ENCODE data around the gene CIRBP. TPM values are rescaled to one million over a fixed set of nuclear protein-coding genes. Genes with fewer than 3 reads are reported as not detected.

The CIRBP gene
- total and polyA plus RNA-seq, 4 donors, result 41.1 to 135 (median 96.9) TPM

GRCh38 chr19:1248786-1249297 lies 20.3 kb upstream of the CIRBP start:
- TF ChIP-seq CTCF (IDR thresholded peaks at IDR 0.05; ENCODE audit: low read depth, low read length, missing input control), result peak; percentile 75
- TF ChIP-seq, protein P1, sequence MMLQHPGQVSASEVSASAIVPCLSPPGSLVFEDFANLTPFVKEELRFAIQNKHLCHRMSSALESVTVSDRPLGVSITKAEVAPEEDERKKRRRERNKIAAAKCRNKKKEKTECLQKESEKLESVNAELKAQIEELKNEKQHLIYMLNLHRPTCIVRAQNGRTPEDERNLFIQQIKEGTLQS (IDR thresholded peaks at IDR 0.05), result no peak
- no peak for TF ChIP-seq RAD21 (IDR thresholded peaks at IDR 0.05)
- no peak for TF ChIP-seq JUND (IDR thresholded peaks at IDR 0.05)
- TF ChIP-seq HNF4A (conservative IDR thresholded peaks at IDR 0.05), result no peak
- TF ChIP-seq ZBTB33 (IDR thresholded peaks at IDR 0.05), result no peak
- TF ChIP-seq TAF1 (conservative IDR thresholded peaks at IDR 0.05), result peak; percentile 7
- TF ChIP-seq RXRA (IDR thresholded peaks at IDR 0.05), result no peak
- WGBS, result under 1% methylated on average over 74 of the region's 74 CpGs
- peak; percentile 79 for DNase-seq (ENCODE audit: low spot score)
- H3K9me3 ChIP-seq (ENCODE audit: control insufficient read depth in 4 of 4, low read length in 3 of 4), result no peaks in the 10 kb centered on the region
- H3K9ac ChIP-seq (ENCODE audit: low read depth in 1 of 2, low read length in 2 of 2), result peak overlapping the region; percentile 10 to 27
- H3K36me3 ChIP-seq (ENCODE audit: control insufficient read depth in 4 of 4, insufficient read depth in 3 of 4, low read depth in 1 of 4, low read length in 3 of 4), result peaks cover 0 to 4% (median 0%) of the 10 kb centered on the region in 4 donors
- peak overlapping the region; percentile 47 to 75 (median 62) for H3K4me3 ChIP-seq (ENCODE audit: low read depth in 1 of 3, low read length in 3 of 3)
- peak overlapping the region; percentile 97 to 99 for H3K27ac ChIP-seq (ENCODE audit: low read depth in 1 of 2, low read length in 2 of 2)
- H3K27me3 ChIP-seq (ENCODE audit: control insufficient read depth in 4 of 4, insufficient read depth in 4 of 4, low read length in 3 of 4), result no peaks in the 10 kb centered on the region
- H3K4me1 ChIP-seq (ENCODE audit: control insufficient read depth in 4 of 4, insufficient read depth in 4 of 4, low read length in 3 of 4), result peaks cover 24 to 66% (median 43%) of the 10 kb centered on the region in 4 donors

GRCh38 chr19:1249298-1249989 lies 19.7 kb upstream of the CIRBP start:
- no peak for TF ChIP-seq RXRA (IDR thresholded peaks at IDR 0.05)
- TF ChIP-seq HNF4A (conservative IDR thresholded peaks at IDR 0.05), result peak in 1 of 2 donors; percentile 5
- no peak for TF ChIP-seq YY1 (IDR thresholded peaks at IDR 0.05)
- no peak for TF ChIP-seq NR2F2 (IDR thresholded peaks at IDR 0.05)
- TF ChIP-seq HNF4G (IDR thresholded peaks at IDR 0.05), result no peak
- TF ChIP-seq FOXA2 (IDR thresholded peaks at IDR 0.05), result no peak
- peak in 1 of 2 donors; percentile 11 for TF ChIP-seq RAD21 (IDR thresholded peaks at IDR 0.05)
- TF ChIP-seq CTCF (IDR thresholded peaks at IDR 0.05; ENCODE audit: low read depth, low read length, missing input control), result no peak
- TF ChIP-seq FOXA1 (IDR thresholded peaks at IDR 0.05), result no peak
- TF ChIP-seq, protein P2, sequence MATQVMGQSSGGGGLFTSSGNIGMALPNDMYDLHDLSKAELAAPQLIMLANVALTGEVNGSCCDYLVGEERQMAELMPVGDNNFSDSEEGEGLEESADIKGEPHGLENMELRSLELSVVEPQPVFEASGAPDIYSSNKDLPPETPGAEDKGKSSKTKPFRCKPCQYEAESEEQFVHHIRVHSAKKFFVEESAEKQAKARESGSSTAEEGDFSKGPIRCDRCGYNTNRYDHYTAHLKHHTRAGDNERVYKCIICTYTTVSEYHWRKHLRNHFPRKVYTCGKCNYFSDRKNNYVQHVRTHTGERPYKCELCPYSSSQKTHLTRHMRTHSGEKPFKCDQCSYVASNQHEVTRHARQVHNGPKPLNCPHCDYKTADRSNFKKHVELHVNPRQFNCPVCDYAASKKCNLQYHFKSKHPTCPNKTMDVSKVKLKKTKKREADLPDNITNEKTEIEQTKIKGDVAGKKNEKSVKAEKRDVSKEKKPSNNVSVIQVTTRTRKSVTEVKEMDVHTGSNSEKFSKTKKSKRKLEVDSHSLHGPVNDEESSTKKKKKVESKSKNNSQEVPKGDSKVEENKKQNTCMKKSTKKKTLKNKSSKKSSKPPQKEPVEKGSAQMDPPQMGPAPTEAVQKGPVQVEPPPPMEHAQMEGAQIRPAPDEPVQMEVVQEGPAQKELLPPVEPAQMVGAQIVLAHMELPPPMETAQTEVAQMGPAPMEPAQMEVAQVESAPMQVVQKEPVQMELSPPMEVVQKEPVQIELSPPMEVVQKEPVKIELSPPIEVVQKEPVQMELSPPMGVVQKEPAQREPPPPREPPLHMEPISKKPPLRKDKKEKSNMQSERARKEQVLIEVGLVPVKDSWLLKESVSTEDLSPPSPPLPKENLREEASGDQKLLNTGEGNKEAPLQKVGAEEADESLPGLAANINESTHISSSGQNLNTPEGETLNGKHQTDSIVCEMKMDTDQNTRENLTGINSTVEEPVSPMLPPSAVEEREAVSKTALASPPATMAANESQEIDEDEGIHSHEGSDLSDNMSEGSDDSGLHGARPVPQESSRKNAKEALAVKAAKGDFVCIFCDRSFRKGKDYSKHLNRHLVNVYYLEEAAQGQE (IDR thresholded peaks at IDR 0.05), result peak; percentile 39
- TF ChIP-seq SP1 (IDR thresholded peaks at IDR 0.05), result no peak
- TF ChIP-seq JUND (IDR thresholded peaks at IDR 0.05), result no peak
- peaks cover 0 to 10% (median 2%) of the 10 kb centered on the region in 4 donors for H3K36me3 ChIP-seq (ENCODE audit: control insufficient read depth in 4 of 4, insufficient read depth in 3 of 4, low read depth in 1 of 4, low read length in 3 of 4)
- H3K4me1 ChIP-seq (ENCODE audit: control insufficient read depth in 4 of 4, insufficient read depth in 4 of 4, low read length in 3 of 4), result peaks cover 22 to 66% (median 44%) of the 10 kb centered on the region in 4 donors
- H3K27ac ChIP-seq (ENCODE audit: low read depth in 1 of 2, low read length in 2 of 2), result peak overlapping the region; percentile 97 to 99
- H3K9me3 ChIP-seq (ENCODE audit: control insufficient read depth in 4 of 4, low read length in 3 of 4), result no peaks in the 10 kb centered on the region
- H3K4me3 ChIP-seq (ENCODE audit: low read depth in 1 of 3, low read length in 3 of 3), result peak overlapping the region; percentile 55 to 75 (median 75)
- DNase-seq (ENCODE audit: low spot score), result peak; percentile 97
- no peaks in the 10 kb centered on the region for H3K27me3 ChIP-seq (ENCODE audit: control insufficient read depth in 4 of 4, insufficient read depth in 4 of 4, low read length in 3 of 4)
- H3K9ac ChIP-seq (ENCODE audit: low read depth in 1 of 2, low read length in 2 of 2), result peak overlapping the region in 1 of 2 donors; percentile 27
- under 1% methylated on average over 102 of the region's 102 CpGs for WGBS

All from liver (tissue), 9 donors.